ENCODE measurements around the gene MPDZ. TPM values are rescaled to one million over a fixed set of nuclear protein-coding genes. Genes with fewer than 3 reads are reported as not detected.

The MPDZ gene
- total and polyA plus RNA-seq, 2 of the 4 experiments (the other 2 are of a cell fraction): 18.8 to 39.3 TPM

GRCh38 chr9:13324988-13325387, 45.5 kb upstream of the MPDZ start:
- Histone ChIP-seq H3K9ac (ENCODE audit: low read depth, low read length) (no peak overlapping the region), H3K9me1 (ENCODE audit: insufficient read depth, low read length) (no peaks in the 10 kb centered on the region), H3K79me1 (ENCODE audit: low read depth in 1 of 2, low read length in 2 of 2) (no peaks in the 10 kb centered on the region), H3K56ac (ENCODE audit: extremely low read depth, insufficient read depth, low read length) (no peak overlapping the region), H4K8ac (ENCODE audit: low read depth in 2 of 2, low read length in 2 of 2) (no peak overlapping the region), H2BK15ac (ENCODE audit: low read depth, low read length) (no peak overlapping the region), H3K18ac (ENCODE audit: low read depth, low read length) (no peak overlapping the region), H3K4me3 (ENCODE audit: insufficient read depth, low read depth, low read length) (no peak overlapping the region), H3K23ac (ENCODE audit: low read depth, low read length) (no peak overlapping the region), H3K27me3 (ENCODE audit: control insufficient read depth, insufficient read depth, low read length) (no peaks in the 10 kb centered on the region), H2AK9ac (replicated peaks; ENCODE audit: low read depth, low read length, poor library complexity) (no peak overlapping the region), H2BK20ac (ENCODE audit: low read depth, low read length) (no peak overlapping the region), H4K91ac (ENCODE audit: insufficient read depth, low read depth, low read length) (no peak overlapping the region), H4K5ac (ENCODE audit: low read depth, low read length) (no peak overlapping the region), H3K9me3 (ENCODE audit: control insufficient read depth, insufficient read depth, low read length) (no peaks in the 10 kb centered on the region), H3K4me2 (ENCODE audit: low read depth, low read length) (no peak overlapping the region), H3K36me3 (ENCODE audit: control insufficient read depth, insufficient read depth, low read length) (no peaks in the 10 kb centered on the region), H2BK120ac (ENCODE audit: low read depth, low read length) (no peak overlapping the region), H2BK5ac (ENCODE audit: low read depth, low read length, poor library complexity, severe bottlenecking) (no peak overlapping the region), H3K4ac (ENCODE audit: low read depth, low read length) (no peak overlapping the region), H2AFZ (replicated peaks; ENCODE audit: low read length, poor library complexity) (no peak overlapping the region), H2AK5ac (ENCODE audit: low read depth, low read length) (no peak overlapping the region), H3K14ac (replicated peaks; ENCODE audit: low read depth, low read length) (no peak overlapping the region), H4K20me1 (ENCODE audit: insufficient read depth, low read length) (no peaks in the 10 kb centered on the region), H3K27ac (ENCODE audit: insufficient read depth, low read length) (no peak overlapping the region), H3K4me1 (ENCODE audit: control insufficient read depth, insufficient read depth, low read length) (no peaks in the 10 kb centered on the region)
- ATAC-seq (ENCODE audit: low read depth): no peak
- intact Hi-C loops (cut with micrococcal nuclease) (loop anchor here (10.0 kb wide), 1 partner anchor 1230 kb away; no protein-coding TSS in a partner anchor), dilution Hi-C loops (cut with HindIII; ENCODE audit: low sequenced_read_pairs, unreplicated experiment) (no loop called here), in situ Hi-C loops (cut with MboI; ENCODE audit: low sequenced_read_pairs) (no loop called here)
- TF ChIP-seq CTCF (conservative IDR thresholded peaks at IDR 0.05; ENCODE audit: low read depth, low read length) (no peak), CEBPB (IDR thresholded peaks at IDR 0.05; ENCODE audit: low read depth, low read length) (no peak), FOS (IDR thresholded peaks at IDR 0.05; ENCODE audit: low read depth, low read length) (no peak), NFE2L2 (IDR thresholded peaks at IDR 0.05; ENCODE audit: low read depth, low read length) (no peak)
- BruUV-seq (replicated peaks): no TSS peak
- POLR2A ChIA-PET (ENCODE audit: unreplicated experiment): no interaction called here
- DNase-seq: no peak
- WGBS, 2 experiments (ENCODE audit: extremely low coverage in 2 of 2, insufficient read length in 1 of 2): 83% methylated on average over 1 of the region's 1 CpG; no CpG with 5 or more reads in 1 of the 2 experiments
- CTCF ChIA-PET: no interaction called here
